HepG2 (cell line): ENCODE results near the gene PANK4. TPM values are rescaled to one million over a fixed set of nuclear protein-coding genes. Genes with fewer than 3 reads are reported as not detected.

Source experiments
- ELF3 ChIP-seq: IDR thresholded peaks from 2 replicates; pipeline ENCODE4 v1.6.1; 2016; ENCODE audit warnings: missing genetic modification reagents, missing compliant biosample characterization
- FOXP1 ChIP-seq, 2 experiments: fragments of 450-650 bp in 1 of 2; IDR thresholded peaks; 2 replicates each; pipeline ENCODE4 v1.6.1; 2017 to 2018; ENCODE audit warnings: antibody characterized with exemption in 1 of 2
- HES4 ChIP-seq: sonication (generic); formaldehyde crosslinking; IDR thresholded peaks from 2 replicates; pipeline ENCODE4 v1.9.0; 2021; ENCODE audit warnings: mild to moderate bottlenecking, missing genetic modification reagents, borderline replicate concordance
- HIVEP1 ChIP-seq: sonication (generic); formaldehyde crosslinking; IDR thresholded peaks from 2 replicates; pipeline ENCODE4 v1.4.0; 2020; ENCODE audit warnings: mild to moderate bottlenecking, missing genetic modification reagents
- MNT ChIP-seq: fragments of 450-650 bp; IDR thresholded peaks from 2 replicates; pipeline ENCODE4 v1.6.1; 2016
- NR0B2 ChIP-seq: sonication (generic); formaldehyde crosslinking; IDR thresholded peaks from 2 replicates; pipeline ENCODE4 v1.4.0; 2020; ENCODE audit warnings: mild to moderate bottlenecking, missing genetic modification reagents
- RXRB ChIP-seq: IDR thresholded peaks from 2 replicates; pipeline ENCODE4 v1.6.1; 2016; ENCODE audit warnings: borderline replicate concordance, missing genetic modification reagents, missing compliant biosample characterization
- SAFB2 ChIP-seq: sonication (generic); formaldehyde crosslinking; IDR thresholded peaks from 2 replicates; pipeline ENCODE4 v1.5.1; 2020; ENCODE audit warnings: missing genetic modification reagents, low read depth, mild to moderate bottlenecking, borderline replicate concordance
- SPEN ChIP-seq: sonication (generic); formaldehyde crosslinking; IDR thresholded peaks from 2 replicates; pipeline ENCODE4 v1.5.1; 2020; ENCODE audit warnings: low read depth, mild to moderate bottlenecking, missing genetic modification reagents
- SRF ChIP-seq: IDR thresholded peaks from 2 replicates; pipeline ENCODE4 v1.6.1; 2011; ENCODE audit warnings: mild to moderate bottlenecking, low read depth, low read length, moderate library complexity
- USF2 ChIP-seq, 2 experiments: sonication (generic) in 1 of 2; formaldehyde crosslinking in 1 of 2; IDR thresholded peaks; 2 replicates each; pipeline versions ENCODE4 v1.5.1 to v1.6.1; 2011 to 2020; ENCODE audit warnings: borderline replicate concordance in 1 of 2, low read depth in 1 of 2, low read length in 1 of 2, mild to moderate bottlenecking in 1 of 2, missing genetic modification reagents in 1 of 2, moderate library complexity in 1 of 2
- ZBTB42 ChIP-seq: sonication (generic); formaldehyde crosslinking; IDR thresholded peaks from 2 replicates; pipeline ENCODE4 v1.5.0; 2020; ENCODE audit warnings: mild to moderate bottlenecking, missing genetic modification reagents
- ZBTB46 ChIP-seq: sonication (generic); formaldehyde crosslinking; IDR thresholded peaks from 2 replicates; pipeline ENCODE4 v1.4.0; 2020; ENCODE audit warnings: mild to moderate bottlenecking, missing genetic modification reagents, borderline replicate concordance
- ZBTB7A ChIP-seq: sonication (generic); formaldehyde crosslinking; IDR thresholded peaks from 2 replicates; pipeline ENCODE4 v1.8.0; 2022; ENCODE audit warnings: mild to moderate bottlenecking, missing genetic modification reagents
- ZFP36L1 ChIP-seq: sonication (generic); formaldehyde crosslinking; IDR thresholded peaks from 2 replicates; pipeline ENCODE4 v1.8.0; 2022; ENCODE audit warnings: mild to moderate bottlenecking, missing genetic modification reagents, moderate library complexity
- ZIK1 ChIP-seq: sonication (generic); formaldehyde crosslinking; IDR thresholded peaks from 2 replicates; pipeline ENCODE4 v1.5.0; 2020; ENCODE audit warnings: mild to moderate bottlenecking, low read depth, missing genetic modification reagents, borderline replicate concordance
- ZNF33A ChIP-seq: sonication (generic); formaldehyde crosslinking; IDR thresholded peaks from 2 replicates; pipeline ENCODE4 v1.5.1; 2020; ENCODE audit warnings: missing genetic modification reagents, mild to moderate bottlenecking, moderate library complexity, borderline replicate concordance
- ZNF468 ChIP-seq: sonication (generic); formaldehyde crosslinking; IDR thresholded peaks from 2 replicates; pipeline ENCODE4 v1.8.0; 2022; ENCODE audit warnings: mild to moderate bottlenecking, moderate library complexity, missing genetic modification reagents
- ZNF710 ChIP-seq: sonication (generic); formaldehyde crosslinking; IDR thresholded peaks from 2 replicates; pipeline ENCODE4 v1.5.0; 2020; ENCODE audit warnings: mild to moderate bottlenecking, missing genetic modification reagents, borderline replicate concordance
- ZNF766 ChIP-seq: sonication (generic); formaldehyde crosslinking; IDR thresholded peaks from 2 replicates; pipeline ENCODE4 v1.5.0; 2020; ENCODE audit warnings: missing genetic modification reagents, borderline replicate concordance
- polyA plus RNA-seq, 8 experiments: library from polyadenylated mRNA; depleted of rRNA in 3 of 8; stranded (reverse) in 7 of 8; unstranded in 1 of 8; fragments of >200 nt; fragmentation: Illumina TruSeq in 4 of 8; extraction: Trizol in 4 of 8; gene quantifications; 2 replicates each; pipeline versions ENCODE4 v1.2.1 to v1.2.3, GENCODE V29; 2011 to 2016; ENCODE audit warnings: low read depth in 4 of 8, missing spikeins in 1 of 8, mixed read lengths in 1 of 8; ENCODE audit not compliant: insufficient read depth in 1 of 8
- total RNA-seq, 5 experiments: library from RNA; depleted of rRNA; stranded (reverse); fragments of >200 nt; fragmentation: Illumina TruSeq; extraction: Trizol; gene quantifications; 2 replicates each; pipeline ENCODE4 v1.2.3, GENCODE V29; 2016; ENCODE audit warnings: low read depth in 1 of 5

PANK4 gene
- total and polyA plus RNA-seq, 2 of the 13 experiments (the other 11 are each of a cell fraction or from before 2014, with no cell fraction given) = 17.4 to 19.3 TPM

- TF ChIP-seq HES4 (CRISPR knock-in tag) (peak; percentile 79), ZBTB42 (no peak), MNT (peak; percentile 64), ZBTB7A (CRISPR knock-in tag) (peak; percentile 81; the same call in 1 of the 2 replicates), SPEN (CRISPR knock-in tag) (peak; percentile 35; the same call in 1 of the 2 replicates), ZNF33A (no peak), ELF3 (CRISPR knock-in tag) (peak; percentile 52; the same call in 1 of the 2 replicates), RXRB (CRISPR knock-in tag) (peak; percentile 26; the same call in 1 of the 2 replicates), SAFB2 (CRISPR knock-in tag) (no peak), ZNF468 (CRISPR knock-in tag) (peak; percentile 81; the same call in 1 of the 2 replicates), ZNF710 (CRISPR knock-in tag) (peak; percentile 30; the same call in 1 of the 2 replicates), FOXP1 (IDR thresholded peaks at IDR 0.05) (no peak), FOXP1 (CRISPR knock-in tag; IDR thresholded peaks at IDR 0.05) (0 out of 2 replicates have a peak, but pooled peaks have one; percentile 7), SRF (no peak), ZNF766 (CRISPR knock-in tag) (0 out of 2 replicates have a peak, but pooled peaks have one; percentile 70), ZBTB46 (CRISPR knock-in tag) (no peak; the same call in 1 of the 2 replicates), NR0B2 (no peak), HIVEP1 (0 out of 2 replicates have a peak, but pooled peaks have one; percentile 72), ZIK1 (CRISPR knock-in tag) (peak; percentile 71; the same call in 1 of the 2 replicates), USF2 (IDR thresholded peaks at IDR 0.05; ENCODE audit: low read depth, low read length) (peak; percentile 92), USF2 (CRISPR knock-in tag; IDR thresholded peaks at IDR 0.05; ENCODE audit: borderline replicate concordance) (peak; percentile 76; the same call in 1 of the 2 replicates), ZFP36L1 (0 out of 2 replicates have a peak, but pooled peaks have one; percentile 26)
Observed at GRCh38 chr1:2555634-2556276, 29.4 kb upstream of the PANK4 start (continued).
